ENCODE data around the gene MANSC1. TPM values are rescaled to one million over a fixed set of nuclear protein-coding genes. Genes with fewer than 3 reads are reported as not detected.
"Not testable (repeated sequence)": the region's sequence is repeated elsewhere in the genome, so short reads cannot be mapped to it uniquely, and the experiment has no call there.

MANSC1 gene
- polyA plus RNA-seq, 2 donors: 13.7 to 26.5 TPM

- Histone ChIP-seq H3K27me3 (ENCODE audit: control insufficient read depth in 1 of 2, insufficient read depth in 2 of 2, low read length in 2 of 2) (no peaks in the 10 kb centered on the region), H3K4me3 (ENCODE audit: low read depth in 1 of 2, low read length in 2 of 2) (no peak overlapping the region), H3K4me1 (ENCODE audit: control insufficient read depth in 2 of 2, insufficient read depth in 2 of 2, low read length in 1 of 2) (peaks cover 3 to 11% of the 10 kb centered on the region in 2 donors), H3K27ac (ENCODE audit: low read depth in 2 of 2, low read length in 1 of 2) (no peak overlapping the region), H3K9me3 (ENCODE audit: control insufficient read depth in 2 of 2, insufficient read depth in 1 of 2, low read depth in 1 of 2, low read length in 1 of 2) (no peaks in the 10 kb centered on the region), H3K36me3 (ENCODE audit: control insufficient read depth in 2 of 2, insufficient read depth in 2 of 2, low read length in 1 of 2) (peaks cover 3 to 4% of the 10 kb centered on the region in 2 donors)
- 84 to 91% methylated on average over 7 of the region's 7 CpGs for WGBS, 2 donors
These were observed 18.7 kb downstream of the MANSC1 start for GRCh38 chr12:12331244-12331771.

GRCh38 chr12:12327802-12328201 lies 22.2 kb downstream of the MANSC1 start:
- WGBS, 2 donors: 0 to 2% methylated on average over 1 of the region's 1 CpG
- Histone ChIP-seq H3K27ac (ENCODE audit: low read depth in 2 of 2, low read length in 1 of 2) (no peak overlapping the region), H3K4me1 (ENCODE audit: control insufficient read depth in 2 of 2, insufficient read depth in 2 of 2, low read length in 1 of 2) (peaks cover 0 to 8% of the 10 kb centered on the region in 2 donors), H3K9me3 (ENCODE audit: control insufficient read depth in 2 of 2, insufficient read depth in 1 of 2, low read depth in 1 of 2, low read length in 1 of 2) (no peaks in the 10 kb centered on the region), H3K27me3 (ENCODE audit: control insufficient read depth in 1 of 2, insufficient read depth in 2 of 2, low read length in 2 of 2) (no peaks in the 10 kb centered on the region), H3K4me3 (ENCODE audit: low read depth in 1 of 2, low read length in 2 of 2) (no peak overlapping the region), H3K36me3 (ENCODE audit: control insufficient read depth in 2 of 2, insufficient read depth in 2 of 2, low read length in 1 of 2) (peaks cover 0 to 4% of the 10 kb centered on the region in 2 donors)

- Histone ChIP-seq H3K36me3 (ENCODE audit: control insufficient read depth in 2 of 2, insufficient read depth in 2 of 2, low read length in 1 of 2) (peaks cover 0 to 4% of the 10 kb centered on the region in 2 donors), H3K9me3 (ENCODE audit: control insufficient read depth in 2 of 2, insufficient read depth in 1 of 2, low read depth in 1 of 2, low read length in 1 of 2) (no peaks in the 10 kb centered on the region), H3K4me1 (ENCODE audit: control insufficient read depth in 2 of 2, insufficient read depth in 2 of 2, low read length in 1 of 2) (no peaks in the 10 kb centered on the region), H3K27me3 (ENCODE audit: control insufficient read depth in 1 of 2, insufficient read depth in 2 of 2, low read length in 2 of 2) (no peaks in the 10 kb centered on the region), H3K4me3 (ENCODE audit: low read depth in 1 of 2, low read length in 2 of 2) (no peak overlapping the region), H3K27ac (ENCODE audit: low read depth in 2 of 2, low read length in 1 of 2) (no peak overlapping the region)
- 93 to 95% methylated on average over 3 of the region's 3 CpGs for WGBS, 2 donors
These were observed 23.8 kb downstream of the MANSC1 start for GRCh38 chr12:12326262-12326661.

- no peaks in the 10 kb centered on the region for H3K36me3 ChIP-seq (ENCODE audit: control insufficient read depth in 2 of 2, insufficient read depth in 2 of 2, low read length in 1 of 2)
- H3K27me3 ChIP-seq (ENCODE audit: control insufficient read depth in 1 of 2, insufficient read depth in 2 of 2, low read length in 2 of 2): no peaks in the 10 kb centered on the region
- H3K27ac ChIP-seq (ENCODE audit: low read depth in 2 of 2, low read length in 1 of 2): no peak overlapping the region
- no peak overlapping the region for H3K4me3 ChIP-seq (ENCODE audit: low read depth in 1 of 2, low read length in 2 of 2)
- no peaks in the 10 kb centered on the region for H3K4me1 ChIP-seq (ENCODE audit: control insufficient read depth in 2 of 2, insufficient read depth in 2 of 2, low read length in 1 of 2)
- 90% methylated on average over 9 of the region's 9 CpGs for WGBS, 2 donors
- H3K9me3 ChIP-seq (ENCODE audit: control insufficient read depth in 2 of 2, insufficient read depth in 1 of 2, low read depth in 1 of 2, low read length in 1 of 2): no peaks in the 10 kb centered on the region
These were observed 26.5 kb downstream of the MANSC1 start for GRCh38 chr12:12323591-12323990.

GRCh38 chr12:12323118-12323517 lies 26.9 kb downstream of the MANSC1 start:
- no peak overlapping the region for H3K27ac ChIP-seq (ENCODE audit: low read depth in 2 of 2, low read length in 1 of 2)
- H3K27me3 ChIP-seq (ENCODE audit: control insufficient read depth in 1 of 2, insufficient read depth in 2 of 2, low read length in 2 of 2): no peaks in the 10 kb centered on the region
- H3K9me3 ChIP-seq (ENCODE audit: control insufficient read depth in 2 of 2, insufficient read depth in 1 of 2, low read depth in 1 of 2, low read length in 1 of 2): no peaks in the 10 kb centered on the region
- no peaks in the 10 kb centered on the region for H3K4me1 ChIP-seq (ENCODE audit: control insufficient read depth in 2 of 2, insufficient read depth in 2 of 2, low read length in 1 of 2)
- no peak overlapping the region for H3K4me3 ChIP-seq (ENCODE audit: low read depth in 1 of 2, low read length in 2 of 2)
- WGBS, 2 donors: 83 to 88% methylated on average over 3 of the region's 4 CpGs
- no peaks in the 10 kb centered on the region for H3K36me3 ChIP-seq (ENCODE audit: control insufficient read depth in 2 of 2, insufficient read depth in 2 of 2, low read length in 1 of 2)

GRCh38 chr12:12319451-12320183 lies 30.4 kb downstream of the MANSC1 start:
- H3K27ac ChIP-seq (ENCODE audit: low read depth in 2 of 2, low read length in 1 of 2): no peak overlapping the region
- H3K27me3 ChIP-seq (ENCODE audit: control insufficient read depth in 1 of 2, insufficient read depth in 2 of 2, low read length in 2 of 2): no peaks in the 10 kb centered on the region
- H3K9me3 ChIP-seq (ENCODE audit: control insufficient read depth in 2 of 2, insufficient read depth in 1 of 2, low read depth in 1 of 2, low read length in 1 of 2): no peaks in the 10 kb centered on the region
- 63 to 72% methylated on average over 9 of the region's 9 CpGs for WGBS, 2 donors
- no peaks in the 10 kb centered on the region for H3K36me3 ChIP-seq (ENCODE audit: control insufficient read depth in 2 of 2, insufficient read depth in 2 of 2, low read length in 1 of 2)
- H3K4me3 ChIP-seq (ENCODE audit: low read depth in 1 of 2, low read length in 2 of 2): no peak overlapping the region
- H3K4me1 ChIP-seq (ENCODE audit: control insufficient read depth in 2 of 2, insufficient read depth in 2 of 2, low read length in 1 of 2): no peaks in the 10 kb centered on the region

GRCh38 chr12:12315838-12316237 lies 34.2 kb downstream of the MANSC1 start:
- no peak overlapping the region for H3K4me3 ChIP-seq (ENCODE audit: low read depth in 1 of 2, low read length in 2 of 2)
- no peaks in the 10 kb centered on the region for H3K36me3 ChIP-seq (ENCODE audit: control insufficient read depth in 2 of 2, insufficient read depth in 2 of 2, low read length in 1 of 2)
- no peaks in the 10 kb centered on the region for H3K9me3 ChIP-seq (ENCODE audit: control insufficient read depth in 2 of 2, insufficient read depth in 1 of 2, low read depth in 1 of 2, low read length in 1 of 2)
- no peaks in the 10 kb centered on the region for H3K27me3 ChIP-seq (ENCODE audit: control insufficient read depth in 1 of 2, insufficient read depth in 2 of 2, low read length in 2 of 2)
- H3K27ac ChIP-seq (ENCODE audit: low read depth in 2 of 2, low read length in 1 of 2): no peak overlapping the region
- no peaks in the 10 kb centered on the region for H3K4me1 ChIP-seq (ENCODE audit: control insufficient read depth in 2 of 2, insufficient read depth in 2 of 2, low read length in 1 of 2)

GRCh38 chr12:12310695-12311094 lies 39.3 kb downstream of the MANSC1 start:
- not testable (repeated sequence) for H3K4me3 ChIP-seq (ENCODE audit: low read depth in 1 of 2, low read length in 2 of 2); H3K36me3 ChIP-seq (ENCODE audit: control insufficient read depth in 2 of 2, insufficient read depth in 2 of 2, low read length in 1 of 2); H3K9me3 ChIP-seq (ENCODE audit: control insufficient read depth in 2 of 2, insufficient read depth in 1 of 2, low read depth in 1 of 2, low read length in 1 of 2); H3K4me1 ChIP-seq (ENCODE audit: control insufficient read depth in 2 of 2, insufficient read depth in 2 of 2, low read length in 1 of 2); H3K27me3 ChIP-seq (ENCODE audit: control insufficient read depth in 1 of 2, insufficient read depth in 2 of 2, low read length in 2 of 2); H3K27ac ChIP-seq (ENCODE audit: low read depth in 2 of 2, low read length in 1 of 2)
- WGBS, 2 donors: 86 to 90% methylated on average over 10 of the region's 10 CpGs

- no peaks in the 10 kb centered on the region for H3K4me1 ChIP-seq (ENCODE audit: control insufficient read depth in 2 of 2, insufficient read depth in 2 of 2, low read length in 1 of 2)
- H3K27me3 ChIP-seq (ENCODE audit: control insufficient read depth in 1 of 2, insufficient read depth in 2 of 2, low read length in 2 of 2): no peaks in the 10 kb centered on the region
- H3K36me3 ChIP-seq (ENCODE audit: control insufficient read depth in 2 of 2, insufficient read depth in 2 of 2, low read length in 1 of 2): no peaks in the 10 kb centered on the region
- H3K9me3 ChIP-seq (ENCODE audit: control insufficient read depth in 2 of 2, insufficient read depth in 1 of 2, low read depth in 1 of 2, low read length in 1 of 2): no peaks in the 10 kb centered on the region
- H3K4me3 ChIP-seq (ENCODE audit: low read depth in 1 of 2, low read length in 2 of 2): no peak overlapping the region
- 80% methylated on average over 7 of the region's 7 CpGs for WGBS, 2 donors
- H3K27ac ChIP-seq (ENCODE audit: low read depth in 2 of 2, low read length in 1 of 2): no peak overlapping the region
These were observed 44.3 kb downstream of the MANSC1 start for GRCh38 chr12:12305568-12306300.

All from esophagus (tissue), 2 donors.